Measurements from ENCODE around the gene MID1IP1.

GRCh38 chrX:38819163-38819562 lies 17.9 kb downstream of the MID1IP1 start:
- TF ChIP-seq CTCF (IDR thresholded peaks at IDR 0.05) (no peak), POLR2A (IDR thresholded peaks at IDR 0.05; ENCODE audit: low read depth) (no peak), POLR2AphosphoS5 (IDR thresholded peaks at IDR 0.05) (no peak)

Measured in esophagus muscularis mucosa (tissue), 3 donors.